A549 (cell line): ENCODE results near the gene TXN2. TPM values are rescaled to one million over a fixed set of nuclear protein-coding genes. Genes with fewer than 3 reads are reported as not detected.
A peak's percentile ranks its signal among the peaks of the same experiment; 100 is the strongest.
"Not testable (repeated sequence)": the region's sequence is repeated elsewhere in the genome, so short reads cannot be mapped to it uniquely, and the experiment has no call there.

Experiments used
- ATAC-seq, 2 experiments: fragments of 200-7000 bp in 1 of 2; fragments of >200 bp in 1 of 2; cut with Nextera tagmentation in 1 of 2; cut with Tn5 transposase in 1 of 2; 3 replicates each; pipeline versions ENCODE4 v1.8.0 to v1.9.1; 2018 to 2020; ENCODE audit warnings: mild to moderate bottlenecking in 1 of 2, moderate library complexity in 1 of 2
- CTCF ChIA-PET: fragments of 300-600 bp; sonication (Branson Sonifier 250); formaldehyde crosslinking; extraction: SDS; loops from one replicate; lab custom pipeline; 2021; ENCODE audit warnings: antibody characterized with exemption, inconsistent platforms; lab: Yijun Ruan, JAX
- POLR2A ChIA-PET: fragments of 350-600 bp; formaldehyde crosslinking; extraction: SDS; loops from one replicate; lab custom pipeline; 2021; ENCODE audit warnings: antibody characterized with exemption, inconsistent platforms; lab: Yijun Ruan, JAX
- DNase-seq, 2 experiments: peaks; one replicate each; pipeline versions ENCODE4 v3.0.0 to v3.0.0-alpha.2; 2011 to 2016; ENCODE audit warnings: low read depth in 1 of 2, low spot score in 1 of 2
- FAIRE-seq: peaks from 2 replicates; lab custom pipeline; 2011; peaks lifted over from hg19 to GRCh38; lab: Jason Lieb, UNC
- H3K27ac ChIP-seq, 2 experiments: fragments of >200 bp; sonication (Bioruptor Twin); formaldehyde crosslinking; 3 replicates each; pipeline ENCODE4 v1.5.1; 2016 to 2017
- H3K4me1 ChIP-seq: fragments of >200 bp; sonication (Bioruptor Twin); formaldehyde crosslinking; 3 replicates; pipeline ENCODE4 v1.6.1; 2016
- H3K4me2 ChIP-seq: fragments of >200 bp; sonication (Bioruptor Twin); formaldehyde crosslinking; 3 replicates; pipeline ENCODE4 v1.6.1; 2016
- H3K4me3 ChIP-seq: fragments of >200 bp; sonication (Bioruptor Twin); formaldehyde crosslinking; 3 replicates; pipeline ENCODE4 v1.5.1; 2016
- H3K9me3 ChIP-seq: fragments of >200 bp; sonication (Bioruptor Twin); formaldehyde crosslinking; 3 replicates; pipeline ENCODE4 v1.6.1; 2016
- CEBPB ChIP-seq, 2 experiments: fragments of >200 bp in 1 of 2; sonication (Bioruptor Twin) in 1 of 2; formaldehyde crosslinking in 1 of 2; IDR thresholded peaks; 2 replicates each; pipeline ENCODE4 v1.6.1; 2012 to 2016
- EHF ChIP-seq: fragments of 250-450 bp; sonication (Bioruptor Pico); IDR thresholded peaks from 2 replicates; pipeline ENCODE4 v1.5.0; 2020; ENCODE audit warnings: mild to moderate bottlenecking
- EHMT2 ChIP-seq: fragments of 200-600 bp; sonication (generic); IDR thresholded peaks from 2 replicates; pipeline ENCODE4 v1.6.1; 2016; ENCODE audit warnings: antibody characterized with exemption, low read depth, mild to moderate bottlenecking, moderate library complexity
- ELK1 ChIP-seq: fragments of 150-350 bp; IDR thresholded peaks from 2 replicates; pipeline ENCODE4 v1.6.1; 2014; ENCODE audit warnings: low read depth, mild to moderate bottlenecking, low read length
- ESRRA ChIP-seq: fragments of 150-350 bp; IDR thresholded peaks from 2 replicates; pipeline ENCODE4 v1.6.1; 2014; ENCODE audit warnings: mild to moderate bottlenecking, low read length, borderline replicate concordance
- FOSB ChIP-seq: fragments of 250-450 bp; sonication (Bioruptor Pico); IDR thresholded peaks from 2 replicates; pipeline ENCODE4 v1.5.0; 2020; ENCODE audit warnings: mild to moderate bottlenecking, moderate library complexity
- FOSL2 ChIP-seq, 2 experiments: fragments of 450-650 bp in 1 of 2; fragments of >200 bp in 1 of 2; sonication (Bioruptor Twin) in 1 of 2; formaldehyde crosslinking; IDR thresholded peaks; 2 replicates each; pipeline versions ENCODE4 v1.5.0 to v1.6.1; 2016 to 2020; ENCODE audit warnings: mild to moderate bottlenecking in 1 of 2, moderate library complexity in 1 of 2
- GATA3 ChIP-seq: IDR thresholded peaks from 2 replicates; pipeline ENCODE4 v1.6.1; 2012; ENCODE audit warnings: borderline replicate concordance
- HDAC2 ChIP-seq: fragments of 200-600 bp; sonication (generic); IDR thresholded peaks from 2 replicates; pipeline ENCODE4 v1.6.1; 2016
- HES2 ChIP-seq: fragments of >200 bp; sonication (Bioruptor Twin); formaldehyde crosslinking; IDR thresholded peaks from 2 replicates; pipeline ENCODE4 v1.6.1; 2016
- HOXB13 ChIP-seq: fragments of 250-450 bp; sonication (Bioruptor Pico); IDR thresholded peaks from 2 replicates; pipeline ENCODE4 v1.5.0; 2020; ENCODE audit warnings: low read depth, mild to moderate bottlenecking, moderate library complexity
- JUN ChIP-seq, 2 experiments: fragments of >200 bp; sonication (Bioruptor Twin); formaldehyde crosslinking; IDR thresholded peaks; 2 replicates in 1 of 2; 3 replicates in 1 of 2; pipeline ENCODE4 v1.6.1; 2016 to 2017
- KDM1A ChIP-seq: fragments of 200-600 bp; sonication (generic); IDR thresholded peaks from 2 replicates; pipeline ENCODE4 v1.6.1; 2016; ENCODE audit warnings: low read depth, mild to moderate bottlenecking
- MAX ChIP-seq: IDR thresholded peaks from 2 replicates; pipeline ENCODE4 v1.6.1; 2012
- MAZ ChIP-seq: fragments of 150-350 bp; IDR thresholded peaks from 2 replicates; pipeline ENCODE4 v1.6.1; 2014; ENCODE audit warnings: antibody characterized with exemption, low read depth, low read length, borderline replicate concordance
- MYC ChIP-seq: IDR thresholded peaks from 2 replicates; pipeline ENCODE4 v1.6.1; 2012; ENCODE audit warnings: mild to moderate bottlenecking, inconsistent platforms, low read length, improper control_type of control experiment, borderline replicate concordance
- NR3C1 ChIP-seq: fragments of >200 bp; sonication (Bioruptor Twin); formaldehyde crosslinking; IDR thresholded peaks from 3 replicates; pipeline ENCODE4 v1.6.1; 2017
- PHF8 ChIP-seq: fragments of 200-600 bp; sonication (generic); IDR thresholded peaks from 2 replicates; pipeline ENCODE4 v1.6.1; 2016; ENCODE audit warnings: low read depth, mild to moderate bottlenecking, antibody characterized with exemption, moderate library complexity, borderline replicate concordance
- POLR2A ChIP-seq: IDR thresholded peaks from 2 replicates; pipeline ENCODE4 v1.6.1; 2012; ENCODE audit warnings: mild to moderate bottlenecking, low read length
- REST ChIP-seq: fragments of 200-600 bp; sonication (generic); IDR thresholded peaks from 2 replicates; pipeline ENCODE4 v1.6.1; 2016; ENCODE audit warnings: antibody characterized with exemption, mild to moderate bottlenecking, moderate library complexity
- SMC3 ChIP-seq: fragments of >200 bp; sonication (Bioruptor Twin); formaldehyde crosslinking; IDR thresholded peaks from 3 replicates; pipeline ENCODE4 v1.6.1; 2018; ENCODE audit warnings: inconsistent platforms
- USF2 ChIP-seq: fragments of 450-650 bp; IDR thresholded peaks from 2 replicates; pipeline ENCODE4 v1.6.1; 2014; ENCODE audit warnings: antibody characterized with exemption
- ZFP36 ChIP-seq: fragments of 450-650 bp; IDR thresholded peaks from 2 replicates; pipeline ENCODE4 v1.6.1; 2014; ENCODE audit warnings: borderline replicate concordance; ENCODE audit not compliant: partially characterized antibody
- WGBS: methylation state at CpG from one replicate; pipeline ENCODE4 v1.1.6; 2017; ENCODE audit errors: missing lambda C conversion rate; 5-methylcytosine and 5-hydroxymethylcytosine counted together
- polyA plus RNA-seq, 4 experiments: library from polyadenylated mRNA; depleted of rRNA in 3 of 4; stranded (reverse); fragments of >200 nt; fragmentation: RNase III in 1 of 4; extraction: RNeasy Plus Mini Kit Qiagen cat#74134 plus additional on column Dnase treatment in 1 of 4; gene quantifications; 2 replicates in 3 of 4; 3 replicates in 1 of 4; pipeline ENCODE4 v1.2.3, GENCODE V29; 2011 to 2017

TXN2 gene
- polyA plus RNA-seq, 2 of the 4 experiments (the other 2 are of a cell fraction): 82.2 to 89.6 TPM

GRCh38 chr22:36431977-36432376 lies 49.5 kb downstream of the TXN2 start:
- CTCF ChIA-PET: interaction anchor here (1.3 kb wide), 1 partner anchor 37 kb away, joined by 5 read pairs; no protein-coding TSS in a partner anchor
- TF ChIP-seq ZFP36 (peak; percentile 34), REST (no peak), MAZ (no peak), SMC3 (no peak), ELK1 (no peak), FOSB (CRISPR knock-in tag) (no peak)

GRCh38 chr22:36430863-36431262 lies 50.6 kb downstream of the TXN2 start:
- 20% methylated on average over 7 of the region's 9 CpGs for WGBS
- Histone ChIP-seq H3K4me2 (peak overlapping the region; percentile 30), H3K4me1 (peaks cover 58% of the 10 kb centered on the region), H3K4me3 (no peak overlapping the region), H3K9me3 (no peaks in the 10 kb centered on the region), H3K27ac (peak overlapping the region in 1 of 2 experiments; percentile 76; a peak in 3 of 6 replicates)
- no peak for FAIRE-seq
- POLR2A ChIA-PET: no interaction called here
- TF ChIP-seq USF2: no peak
- no peak for TF ChIP-seq ESRRA
- TF ChIP-seq FOSL2 (IDR thresholded peaks at IDR 0.05): no peak
- peak; percentile 65 for TF ChIP-seq FOSL2 (CRISPR knock-in tag; IDR thresholded peaks at IDR 0.05)
- TF ChIP-seq CEBPB (IDR thresholded peaks at IDR 0.05): no peak
- TF ChIP-seq GATA3: no peak
- no peak for ATAC-seq
- peak in 1 of 2 experiments; percentile 53 for DNase-seq
- CTCF ChIA-PET: no interaction called here

More at GRCh38 chr22:36431977-36432376, 49.5 kb downstream of the TXN2 start:
- Histone ChIP-seq H3K27ac (peak overlapping the region; percentile 55 to 76; a peak in 4 of 6 replicates), H3K9me3 (no peaks in the 10 kb centered on the region), H3K4me3 (no peak overlapping the region), H3K4me2 (no peak overlapping the region), H3K4me1 (peaks cover 55% of the 10 kb centered on the region)
- ATAC-seq (no peak), FAIRE-seq (no peak), DNase-seq (no peak)
- WGBS: 92% methylated on average over 9 of the region's 9 CpGs
- POLR2A ChIA-PET: no interaction called here

- H3K4me1 ChIP-seq: peaks cover 31% of the 10 kb centered on the region
- FAIRE-seq, H3K4me2 ChIP-seq, H3K27ac ChIP-seq, DNase-seq, ATAC-seq, H3K4me3 ChIP-seq, H3K9me3 ChIP-seq, POLR2A ChIA-PET: not testable (repeated sequence)
- CTCF ChIA-PET: interaction anchor here (0.6 kb wide), 1 partner anchor 30 kb away, joined by 3 read pairs; no protein-coding TSS in a partner anchor
- WGBS: 87% methylated on average over 11 of the region's 11 CpGs
Observed at GRCh38 chr22:36427952-36428351, 53.5 kb downstream of the TXN2 start.

GRCh38 chr22:36425977-36426523 lies 55.4 kb downstream of the TXN2 start:
- peak overlapping the region; percentile 56 to 82 for H3K27ac ChIP-seq
- TF ChIP-seq EHMT2: no peak
- no peak for TF ChIP-seq HOXB13 (CRISPR knock-in tag)
- no peak for TF ChIP-seq HES2
- TF ChIP-seq PHF8: no peak
- TF ChIP-seq JUN (IDR thresholded peaks at IDR 0.05): no peak
- TF ChIP-seq POLR2A: no peak
- TF ChIP-seq EHF (CRISPR knock-in tag): no peak
- no peak for TF ChIP-seq NR3C1
- TF ChIP-seq MAX: no peak
- no peak for TF ChIP-seq HDAC2
- no peak for TF ChIP-seq KDM1A
- no peak for TF ChIP-seq FOSL2 (IDR thresholded peaks at IDR 0.05)
- no peak for TF ChIP-seq FOSL2 (CRISPR knock-in tag; IDR thresholded peaks at IDR 0.05)
- TF ChIP-seq MYC: no peak

More at GRCh38 chr22:36425977-36426523, 55.4 kb downstream of the TXN2 start:
- Histone ChIP-seq H3K9me3 (no peaks in the 10 kb centered on the region), H3K4me2 (peak overlapping the region; percentile 31; the same call in 2 of the 3 replicates), H3K4me3 (no peak overlapping the region), H3K4me1 (peaks cover 19% of the 10 kb centered on the region)
- ChIA-PET POLR2A (interaction anchor here (0.7 kb wide), 1 partner anchor 30 kb away, joined by 3 read pairs; no protein-coding TSS in a partner anchor), CTCF (no interaction called here)
- peak; percentile 90 to 93 for ATAC-seq
- peak in 1 of 2 experiments; percentile 53 for DNase-seq
- no peak for FAIRE-seq
- 80% methylated on average over 1 of the region's 2 CpGs for WGBS
